HepG2 (cell line): ENCODE data around the gene CD101. TPM values are rescaled to one million over a fixed set of nuclear protein-coding genes. Genes with fewer than 3 reads are reported as not detected.

Experiments
- ATAC-seq: fragments of 200-7000 bp; cut with Tn5 transposase; 3 replicates; pipeline ENCODE4 v1.9.1; 2020; ENCODE audit warnings: mild to moderate bottlenecking, moderate library complexity
- BruUV-seq: library from RNA; stranded (reverse); fragments of 400-500 nt; replicated peaks from 2 replicates; lab custom pipeline; 2021; lab: Mats Ljungman, UMichigan
- CTCF ChIA-PET: fragments of 300-600 bp; formaldehyde crosslinking; extraction: SDS; loops from one replicate; lab custom pipeline; 2021; ENCODE audit warnings: low total read pairs, inconsistent platforms, low intra/inter-chr PET ratio; lab: Yijun Ruan, JAX
- POLR2A ChIA-PET: fragments of 350-600 bp; sonication (Branson Sonifier 250); formaldehyde crosslinking; loops from one replicate; lab custom pipeline; 2020; ENCODE audit warnings: antibody characterized with exemption, inconsistent platforms; lab: Yijun Ruan, JAX
- DNase-seq: peaks from one replicate; pipeline ENCODE4 v3.0.0-alpha.2; 2015; ENCODE audit warnings: low spot score
- FAIRE-seq: peaks from 3 replicates; lab custom pipeline; 2011; peaks lifted over from hg19 to GRCh38; lab: Jason Lieb, UNC
- H2AFZ ChIP-seq: one replicate; pipeline ENCODE4 v1.6.1; 2011; ENCODE audit warnings: low read length, inconsistent platforms
- H3K27ac ChIP-seq: fragments of 300-600 bp; 3 replicates; pipeline ENCODE4 v1.8.0; 2011; ENCODE audit warnings: mixed run types, mild to moderate bottlenecking, mixed read lengths, low read length, inconsistent platforms; ENCODE audit not compliant: insufficient read depth; ENCODE audit errors: extremely low read length
- H3K27me3 ChIP-seq, 2 experiments: fragments of 200-600 bp in 1 of 2; 2 replicates in 1 of 2; 3 replicates in 1 of 2; pipeline versions ENCODE4 v1.6.0 to v1.8.0; 2011; ENCODE audit warnings: low read length in 2 of 2, mild to moderate bottlenecking in 2 of 2, moderate library complexity in 2 of 2, inconsistent platforms in 1 of 2; ENCODE audit not compliant: insufficient read depth in 2 of 2, control insufficient read depth in 1 of 2
- H3K36me3 ChIP-seq, 2 experiments: fragments of 200-600 bp in 1 of 2; replicated peaks in 1 of 2; 2 replicates in 1 of 2; 3 replicates in 1 of 2; pipeline versions ENCODE4 v1.5.1 to v1.8.0; 2011; ENCODE audit warnings: low read length in 2 of 2, inconsistent platforms in 1 of 2; ENCODE audit not compliant: insufficient read depth in 2 of 2, control insufficient read depth in 1 of 2
- H3K4me1 ChIP-seq: 2 replicates; pipeline ENCODE4 v1.5.1; 2012; ENCODE audit warnings: low read length, inconsistent platforms; ENCODE audit not compliant: insufficient read depth
- H3K4me2 ChIP-seq: 2 replicates; pipeline ENCODE4 v1.6.0; 2011; ENCODE audit warnings: low read depth, low read length, inconsistent platforms
- H3K4me3 ChIP-seq, 3 experiments: fragments of 200-600 bp in 1 of 3; sonication (generic), shearing (Covaris generic) in 1 of 3; replicated peaks in 1 of 3; 2 replicates each; pipeline ENCODE4 v1.5.1; 2011 to 2016; ENCODE audit warnings: low read length in 3 of 3, inconsistent platforms in 2 of 3, low read depth in 2 of 3, mild to moderate bottlenecking in 2 of 3, control low read depth in 1 of 3, mixed read lengths in 1 of 3; ENCODE audit not compliant: insufficient read depth in 1 of 3
- H3K79me2 ChIP-seq: one replicate; pipeline ENCODE4 v1.6.1; 2011; ENCODE audit warnings: low read length, inconsistent platforms; ENCODE audit not compliant: insufficient read depth
- H3K9ac ChIP-seq: 2 replicates; pipeline ENCODE4 v1.6.0; 2011; ENCODE audit warnings: mild to moderate bottlenecking, low read depth, low read length, inconsistent platforms; ENCODE audit not compliant: insufficient read depth
- H3K9me3 ChIP-seq: 2 replicates; pipeline ENCODE4 v1.5.1; 2012; ENCODE audit warnings: mild to moderate bottlenecking, low read length
- H4K20me1 ChIP-seq: 2 replicates; pipeline ENCODE4 v1.6.0; 2011; ENCODE audit warnings: inconsistent platforms, mild to moderate bottlenecking, low read length, moderate library complexity; ENCODE audit not compliant: insufficient read depth
- ATF1 ChIP-seq: IDR thresholded peaks from 2 replicates; pipeline ENCODE4 v1.6.1; 2016; ENCODE audit warnings: mild to moderate bottlenecking, control low read depth
- HNF1A ChIP-seq, 2 experiments: sonication (generic) in 1 of 2; formaldehyde crosslinking in 1 of 2; IDR thresholded peaks; 2 replicates each; pipeline versions ENCODE4 v1.4.0 to v1.6.1; 2016 to 2020; ENCODE audit warnings: borderline replicate concordance in 1 of 2, low read depth in 1 of 2, mild to moderate bottlenecking in 1 of 2, missing genetic modification reagents in 1 of 2
- IKZF1 ChIP-seq: fragments of 450-650 bp; IDR thresholded peaks from 2 replicates; pipeline ENCODE4 v1.7.1; 2016
- SP2 ChIP-seq: sonication (generic); formaldehyde crosslinking; IDR thresholded peaks from 2 replicates; pipeline ENCODE4 v1.5.1; 2020; ENCODE audit warnings: mild to moderate bottlenecking, missing genetic modification reagents
- TCF12 ChIP-seq, 2 experiments: fragments of 450-650 bp in 1 of 2; sonication (generic) in 1 of 2; formaldehyde crosslinking in 1 of 2; IDR thresholded peaks; 2 replicates each; pipeline versions ENCODE4 v1.6.1 to v1.8.0; 2017 to 2022; ENCODE audit warnings: antibody characterized with exemption in 1 of 2, mild to moderate bottlenecking in 1 of 2, missing genetic modification reagents in 1 of 2, moderate library complexity in 1 of 2
- TMF1 ChIP-seq: sonication (generic); formaldehyde crosslinking; IDR thresholded peaks from 2 replicates; pipeline ENCODE4 v1.8.1; 2022; ENCODE audit warnings: low read depth, missing genetic modification reagents
- ZBTB20 ChIP-seq: sonication (generic); formaldehyde crosslinking; IDR thresholded peaks from 2 replicates; pipeline ENCODE4 v1.8.1; 2023; ENCODE audit warnings: missing genetic modification reagents, low read depth, mild to moderate bottlenecking, borderline replicate concordance
- ZKSCAN8 ChIP-seq: IDR thresholded peaks from 2 replicates; pipeline ENCODE4 v1.6.1; 2016; ENCODE audit warnings: borderline replicate concordance, missing genetic modification reagents, missing compliant biosample characterization
- ZNF225 ChIP-seq: sonication (generic); formaldehyde crosslinking; IDR thresholded peaks from 2 replicates; pipeline ENCODE4 v1.4.0; 2020; ENCODE audit warnings: mild to moderate bottlenecking, missing genetic modification reagents
- ZNF432 ChIP-seq: sonication (generic); formaldehyde crosslinking; IDR thresholded peaks from 2 replicates; pipeline ENCODE4 v1.5.0; 2020; ENCODE audit warnings: missing genetic modification reagents, mild to moderate bottlenecking, borderline replicate concordance
- WGBS: methylation state at CpG from one replicate; pipeline ENCODE4 v1.1.6; 2017; ENCODE audit warnings: low lambda C conversion rate; 5-methylcytosine and 5-hydroxymethylcytosine counted together
- in situ Hi-C: cut with HindIII; loops from 2 replicates; pipeline ENCODE4 v1.10.0; 2017; ENCODE audit warnings: low pct_unique_long_range_greater_than_20kb; ENCODE audit not compliant: extremely low pct_ligation_motif_present
- intact Hi-C: fragments of 100-400 bp; cut with micrococcal nuclease; formaldehyde crosslinking; loops from one replicate; pipeline ENCODE4 v1.10.0; 2022; ENCODE audit not compliant: unreplicated experiment
- polyA plus RNA-seq, 8 experiments: library from polyadenylated mRNA; depleted of rRNA in 3 of 8; stranded (reverse) in 7 of 8; unstranded in 1 of 8; fragments of >200 nt; fragmentation: Illumina TruSeq in 4 of 8; extraction: Trizol in 4 of 8; gene quantifications; 2 replicates each; pipeline versions ENCODE4 v1.2.1 to v1.2.3, GENCODE V29; 2011 to 2016; ENCODE audit warnings: low read depth in 4 of 8, missing spikeins in 1 of 8, mixed read lengths in 1 of 8; ENCODE audit not compliant: insufficient read depth in 1 of 8
- total RNA-seq, 5 experiments: library from RNA; depleted of rRNA; stranded (reverse); fragments of >200 nt; fragmentation: Illumina TruSeq; extraction: Trizol; gene quantifications; 2 replicates each; pipeline ENCODE4 v1.2.3, GENCODE V29; 2016; ENCODE audit warnings: low read depth in 1 of 5
- TF ChIP-seq, protein P1 (sequence below): sonication (generic); formaldehyde crosslinking; IDR thresholded peaks from 2 replicates; pipeline ENCODE4 v1.5.0; 2020; ENCODE audit warnings: mild to moderate bottlenecking, missing genetic modification reagents
- TF ChIP-seq, protein P2 (sequence below): IDR thresholded peaks from 2 replicates; pipeline ENCODE4 v1.6.1; 2016; ENCODE audit warnings: low read depth, control low read depth

CD101 gene
- total and polyA plus RNA-seq, 2 of the 13 experiments (the other 11 are each of a cell fraction or from before 2014, with no cell fraction given) = 0.05 to 0.09 TPM

- TF ChIP-seq, protein P1, sequence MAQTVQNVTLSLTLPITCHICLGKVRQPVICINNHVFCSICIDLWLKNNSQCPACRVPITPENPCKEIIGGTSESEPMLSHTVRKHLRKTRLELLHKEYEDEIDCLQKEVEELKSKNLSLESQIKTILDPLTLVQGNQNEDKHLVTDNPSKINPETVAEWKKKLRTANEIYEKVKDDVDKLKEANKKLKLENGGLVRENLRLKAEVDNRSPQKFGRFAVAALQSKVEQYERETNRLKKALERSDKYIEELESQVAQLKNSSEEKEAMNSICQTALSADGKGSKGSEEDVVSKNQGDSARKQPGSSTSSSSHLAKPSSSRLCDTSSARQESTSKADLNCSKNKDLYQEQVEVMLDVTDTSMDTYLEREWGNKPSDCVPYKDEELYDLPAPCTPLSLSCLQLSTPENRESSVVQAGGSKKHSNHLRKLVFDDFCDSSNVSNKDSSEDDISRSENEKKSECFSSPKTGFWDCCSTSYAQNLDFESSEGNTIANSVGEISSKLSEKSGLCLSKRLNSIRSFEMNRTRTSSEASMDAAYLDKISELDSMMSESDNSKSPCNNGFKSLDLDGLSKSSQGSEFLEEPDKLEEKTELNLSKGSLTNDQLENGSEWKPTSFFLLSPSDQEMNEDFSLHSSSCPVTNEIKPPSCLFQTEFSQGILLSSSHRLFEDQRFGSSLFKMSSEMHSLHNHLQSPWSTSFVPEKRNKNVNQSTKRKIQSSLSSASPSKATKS (CRISPR knock-in tag) = no peak
- no peak for TF ChIP-seq ZNF432
- no peak for TF ChIP-seq ZNF225
Observed at GRCh38 chr1:116999596-116999995, 2.0 kb upstream of the CD101 start (continued).

GRCh38 chr1:117000142-117000541 is 1.4 kb upstream of the CD101 start:
- H3K4me1 ChIP-seq = no peaks in the 10 kb centered on the region
- H3K9ac ChIP-seq = no peak overlapping the region
- FAIRE-seq (no peak), ATAC-seq (no peak), DNase-seq (no peak)
- H3K36me3 ChIP-seq = no peaks in the 10 kb centered on the region
- H3K4me2 ChIP-seq = no peak overlapping the region
- in situ Hi-C loops = no loop called here
- no peaks in the 10 kb centered on the region for H3K27me3 ChIP-seq
- ChIA-PET POLR2A (no interaction called here), CTCF (no interaction called here)
- H4K20me1 ChIP-seq = no peaks in the 10 kb centered on the region
- H3K4me3 ChIP-seq = no peak overlapping the region
- 67% methylated on average over 2 of the region's 2 CpGs for WGBS
- H3K27ac ChIP-seq = no peak overlapping the region
- BruUV-seq = no TSS peak
- no peak overlapping the region for H2AFZ ChIP-seq
- no peaks in the 10 kb centered on the region for H3K79me2 ChIP-seq
- intact Hi-C loops = no loop called here
- no peaks in the 10 kb centered on the region for H3K9me3 ChIP-seq
- no peak for TF ChIP-seq ATF1
- no peak for TF ChIP-seq ZBTB20 (CRISPR knock-in tag)
- TF ChIP-seq TMF1 (CRISPR knock-in tag) = no peak
- no peak for TF ChIP-seq ZKSCAN8 (CRISPR knock-in tag)
- no peak for TF ChIP-seq SP2 (CRISPR knock-in tag)
- no peak for TF ChIP-seq IKZF1
- TF ChIP-seq TCF12 (IDR thresholded peaks at IDR 0.05) = no peak
- no peak for TF ChIP-seq TCF12 (CRISPR knock-in tag; IDR thresholded peaks at IDR 0.05)
- TF ChIP-seq, protein P2, sequence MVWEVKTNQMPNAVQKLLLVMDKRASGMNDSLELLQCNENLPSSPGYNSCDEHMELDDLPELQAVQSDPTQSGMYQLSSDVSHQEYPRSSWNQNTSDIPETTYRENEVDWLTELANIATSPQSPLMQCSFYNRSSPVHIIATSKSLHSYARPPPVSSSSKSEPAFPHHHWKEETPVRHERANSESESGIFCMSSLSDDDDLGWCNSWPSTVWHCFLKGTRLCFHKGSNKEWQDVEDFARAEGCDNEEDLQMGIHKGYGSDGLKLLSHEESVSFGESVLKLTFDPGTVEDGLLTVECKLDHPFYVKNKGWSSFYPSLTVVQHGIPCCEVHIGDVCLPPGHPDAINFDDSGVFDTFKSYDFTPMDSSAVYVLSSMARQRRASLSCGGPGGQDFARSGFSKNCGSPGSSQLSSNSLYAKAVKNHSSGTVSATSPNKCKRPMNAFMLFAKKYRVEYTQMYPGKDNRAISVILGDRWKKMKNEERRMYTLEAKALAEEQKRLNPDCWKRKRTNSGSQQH (CRISPR knock-in tag) = no peak
- no peak for TF ChIP-seq HNF1A (IDR thresholded peaks at IDR 0.05; ENCODE audit: low read depth)
- TF ChIP-seq HNF1A (CRISPR knock-in tag; IDR thresholded peaks at IDR 0.05; ENCODE audit: borderline replicate concordance) = no peak
